B cell (primary cell): Measurements from ENCODE around the gene NIPBL. TPM values are rescaled to one million over a fixed set of nuclear protein-coding genes. Genes with fewer than 3 reads are reported as not detected.

Source experiments
- ATAC-seq: fragments of 200-7000 bp; cut with Tn5 transposase; one replicate; pipeline ENCODE4 v1.10.0; 2021; ENCODE audit warnings: low read depth, mild to moderate bottlenecking, moderate number of reproducible peaks, moderate library complexity
- CTCF ChIA-PET: fragments of 350-600 bp; sonication (Branson Sonifier 250); formaldehyde crosslinking; loops from one replicate; lab custom pipeline; 2021; ENCODE audit warnings: antibody characterized with exemption, inconsistent platforms; lab: Charles Lee
- POLR2A ChIA-PET: fragments of 350-600 bp; sonication (Branson Sonifier 250); formaldehyde crosslinking; loops from one replicate; lab custom pipeline; 2021; ENCODE audit warnings: antibody characterized with exemption; lab: Charles Lee
- DNase-seq: peaks from one replicate; pipeline ENCODE4 v3.0.0; 2013
- H2AFZ ChIP-seq: 2 replicates; pipeline ENCODE4 v1.6.1; 2012; ENCODE audit warnings: mild to moderate bottlenecking, low read depth, low read length; ENCODE audit not compliant: insufficient read depth, poor library complexity, severe bottlenecking
- H3K27ac ChIP-seq, 2 donors: 1 replicate in 1 of 2; 2 replicates in 1 of 2; pipeline ENCODE4 v1.5.1; 2012 to 2013; ENCODE audit warnings: low read length in 2 of 2, mild to moderate bottlenecking in 2 of 2, moderate library complexity in 1 of 2
- H3K27me3 ChIP-seq, 4 experiments: fragments of 200-600 bp in 1 of 4; sonication (generic) in 1 of 4; replicated peaks in 1 of 4; 1 replicate in 2 of 4; 2 replicates in 2 of 4; pipeline versions ENCODE4 v1.6.1 to v1.7.0; 2013 to 2016; ENCODE audit warnings: low read length in 3 of 4, mild to moderate bottlenecking in 2 of 4, mixed read lengths in 1 of 4, moderate library complexity in 1 of 4; ENCODE audit not compliant: insufficient read depth in 4 of 4, control insufficient read depth in 3 of 4; ENCODE audit errors: control extremely low read depth in 1 of 4
- H3K36me3 ChIP-seq, 2 experiments: replicated peaks in 1 of 2; 1 replicate in 1 of 2; 2 replicates in 1 of 2; pipeline versions ENCODE4 v1.6.1 to v1.7.1; 2013; ENCODE audit warnings: low read length in 1 of 2; ENCODE audit not compliant: insufficient read depth in 2 of 2, control insufficient read depth in 1 of 2; ENCODE audit errors: control extremely low read depth in 1 of 2, extremely low read depth in 1 of 2
- H3K4me1 ChIP-seq, 2 donors: fragments of 200-600 bp in 1 of 2; sonication (generic) in 1 of 2; 1 replicate in 1 of 2; 2 replicates in 1 of 2; pipeline versions ENCODE4 v1.5.1 to v1.6.1; 2013 to 2017; ENCODE audit warnings: low read length in 2 of 2; ENCODE audit not compliant: control insufficient read depth in 2 of 2, insufficient read depth in 2 of 2
- H3K4me2 ChIP-seq: replicated peaks from 2 replicates; pipeline ENCODE3; 2012; ENCODE audit warnings: mild to moderate bottlenecking, low read depth, low read length; ENCODE audit not compliant: poor library complexity, severe bottlenecking
- H3K4me3 ChIP-seq, 5 experiments: fragments of 200-600 bp in 1 of 5; sonication (generic) in 1 of 5; 1 replicate in 3 of 5; 2 replicates in 2 of 5; pipeline versions ENCODE4 v1.5.1 to v1.7.0; 2011 to 2016; ENCODE audit warnings: low read length in 4 of 5, mild to moderate bottlenecking in 4 of 5, low read depth in 2 of 5, control low read depth in 1 of 5, moderate library complexity in 1 of 5; ENCODE audit not compliant: insufficient read depth in 1 of 5; ENCODE audit errors: control extremely low read depth in 1 of 5, extremely low read depth in 1 of 5
- H3K79me2 ChIP-seq: fragments of 200-600 bp; sonication (generic); one replicate; pipeline ENCODE4 v1.6.0; 2016; ENCODE audit warnings: low read length; ENCODE audit not compliant: control insufficient read depth, insufficient read depth
- H3K9ac ChIP-seq: fragments of 200-600 bp; sonication (generic); 2 replicates; pipeline ENCODE4 v1.6.1; 2017; ENCODE audit warnings: mild to moderate bottlenecking, low read length, moderate library complexity
- H3K9me3 ChIP-seq, 3 donors: one replicate each; pipeline versions ENCODE4 v1.6.1 to v1.7.1; 2013; ENCODE audit warnings: low read length in 2 of 3; ENCODE audit not compliant: control insufficient read depth in 2 of 3, insufficient read depth in 1 of 3; ENCODE audit errors: control extremely low read depth in 1 of 3
- H4K20me1 ChIP-seq: 2 replicates; pipeline ENCODE4 v1.6.0; 2012; ENCODE audit warnings: mild to moderate bottlenecking, low read length; ENCODE audit not compliant: insufficient read depth, control insufficient read depth, poor library complexity, severe bottlenecking
- H3K27ac Mint-ChIP-seq: one replicate; pipeline ENCODE4 v1.8.0; 2021; ENCODE audit warnings: mixed read lengths
- H3K27me3 Mint-ChIP-seq: one replicate; pipeline ENCODE4 v1.8.0; 2021; ENCODE audit warnings: mixed read lengths
- H3K4me1 Mint-ChIP-seq: one replicate; pipeline ENCODE4 v1.8.0; 2021; ENCODE audit warnings: mixed read lengths
- H3K4me3 Mint-ChIP-seq: one replicate; pipeline ENCODE4 v1.8.0; 2021; ENCODE audit warnings: mixed read lengths
- H3K9me3 Mint-ChIP-seq: one replicate; pipeline ENCODE4 v1.8.0; 2022; ENCODE audit warnings: mixed read lengths; ENCODE audit not compliant: insufficient read depth
- CTCF ChIP-seq: fragments of 200-600 bp; IDR thresholded peaks from one replicate; pipeline ENCODE4 v1.8.0; 2022; ENCODE audit warnings: antibody characterized with exemption, mild to moderate bottlenecking
- EZH2 ChIP-seq: IDR thresholded peaks from 2 replicates; pipeline ENCODE4 v1.6.1; 2012; ENCODE audit warnings: borderline replicate concordance, low read depth, mild to moderate bottlenecking, moderate library complexity, low read length; ENCODE audit not compliant: insufficient read depth, poor library complexity, severe bottlenecking
- WGBS: methylation state at CpG from one replicate; pipeline ENCODE4 v1.1.5; 2013; ENCODE audit warnings: missing lambda C conversion rate; ENCODE audit not compliant: insufficient coverage; 5-methylcytosine and 5-hydroxymethylcytosine counted together
- intact Hi-C: fragments of 100-400 bp; cut with micrococcal nuclease; formaldehyde crosslinking; loops from one replicate; pipeline ENCODE4 v1.10.0; 2022
- polyA plus RNA-seq: library from polyadenylated mRNA; depleted of rRNA; stranded (reverse); fragments of >200 nt; gene quantifications from 2 replicates; pipeline ENCODE4 v1.2.3, GENCODE V29; 2012
- total RNA-seq, 2 donors: library from RNA; stranded (reverse); fragments of 120-200 nt in 1 of 2; gene quantifications; 1 replicate in 1 of 2; 2 replicates in 1 of 2; pipeline versions ENCODE4 v1.2.3 to v1.2.4, GENCODE V29; 2013 to 2022

The NIPBL gene
- total and polyA plus RNA-seq, 2 donors (not counting 1 experiment from before 2014, with no cell fraction given): 24.7 to 112 TPM

- peaks cover 16 to 29% of the 10 kb centered on the region in 2 experiments for H3K36me3 ChIP-seq
- Mint-ChIP-seq H3K27me3 (no peaks in the 10 kb centered on the region), H3K9me3 (no peaks in the 10 kb centered on the region), H3K27ac (no peak overlapping the region), H3K4me3 (no peak overlapping the region), H3K4me1 (no peaks in the 10 kb centered on the region)
- H3K9ac ChIP-seq: no peak overlapping the region
- no peaks in the 10 kb centered on the region for H3K4me1 ChIP-seq
- H3K9me3 ChIP-seq: no peaks in the 10 kb centered on the region
- TF ChIP-seq CTCF (no peak), EZH2 (no peak)
- H3K27me3 ChIP-seq: no peaks in the 10 kb centered on the region
- H3K4me2 ChIP-seq: no peak overlapping the region
- H3K4me3 ChIP-seq: no peak overlapping the region
- WGBS: no CpG with 5 or more reads among the region's 1 CpG
- H3K27ac ChIP-seq: no peak overlapping the region
- ATAC-seq (no peak), DNase-seq (no peak)
- H3K79me2 ChIP-seq: no peaks in the 10 kb centered on the region
- H4K20me1 ChIP-seq: no peaks in the 10 kb centered on the region
- no peak overlapping the region for H2AFZ ChIP-seq
- intact Hi-C loops: no loop called here
- ChIA-PET POLR2A (no interaction called here), CTCF (interaction anchor here (0.8 kb wide), 1 partner anchor 8 kb away, joined by 3 read pairs; no protein-coding TSS in a partner anchor)
Observed at GRCh38 chr5:37039824-37040223, 163.3 kb downstream of the NIPBL start.

- Histone ChIP-seq H3K27me3 (no peaks in the 10 kb centered on the region), H3K4me1 (no peaks in the 10 kb centered on the region), H3K4me2 (no peak overlapping the region), H3K36me3 (peaks cover 15 to 37% of the 10 kb centered on the region in 2 experiments), H3K9ac (no peak overlapping the region), H3K27ac (no peak overlapping the region), H3K4me3 (no peak overlapping the region), H4K20me1 (no peaks in the 10 kb centered on the region), H3K9me3 (no peaks in the 10 kb centered on the region), H2AFZ (no peak overlapping the region), H3K79me2 (no peaks in the 10 kb centered on the region)
- no peak overlapping the region for H3K27ac Mint-ChIP-seq
- 100% methylated on average over 1 of the region's 2 CpGs for WGBS
- POLR2A ChIA-PET: no interaction called here
- no peak overlapping the region for H3K4me3 Mint-ChIP-seq
- no peaks in the 10 kb centered on the region for H3K9me3 Mint-ChIP-seq
- DNase-seq (no peak), ATAC-seq (no peak)
- intact Hi-C loops: no loop called here
- TF ChIP-seq EZH2: no peak
- no peak for TF ChIP-seq CTCF
- no peaks in the 10 kb centered on the region for H3K27me3 Mint-ChIP-seq
- CTCF ChIA-PET: no interaction called here
- H3K4me1 Mint-ChIP-seq: no peaks in the 10 kb centered on the region
Observed at GRCh38 chr5:37043693-37044092, 167.1 kb downstream of the NIPBL start.
